ENCODE measurements around the gene APLN. TPM values are rescaled to one million over a fixed set of nuclear protein-coding genes. Genes with fewer than 3 reads are reported as not detected.

APLN gene
- total RNA-seq, 1 donor from 2014 or later = 124 TPM

Other genes with a start within 250 kb of the APLN start
- gene SMARCA1, start 131.5 kb downstream of the APLN start, total RNA-seq = 33.5 and 48.0 TPM in 2 replicates
- gene OCRL, start 114.7 kb downstream of the APLN start, total RNA-seq = 13.8 and 20.3 TPM in 2 replicates
- gene XPNPEP2, start 84.0 kb upstream of the APLN start, total RNA-seq = not detected in 2 replicates
- not detected in 2 replicates for gene SASH3, start 125.0 kb upstream of the APLN start, total RNA-seq
- gene ZDHHC9, start 188.9 kb upstream of the APLN start, total RNA-seq = 22.1 and 23.5 TPM in 2 replicates

Measured in dermis blood vessel endothelial cell (primary cell).